Activated gamma-delta T cell treated with anti-CD3 and anti-CD28 coated beads, Interleukin-2, amount 50 U/mL, for 16 hours (primary cell): ENCODE data around the gene TDRKH.

Experiments used
- DNase-seq: peaks from one replicate; pipeline ENCODE4 v3.0.0-alpha.2; 2020; ENCODE audit warnings: low read depth

Gene TDRKH

GRCh38 chr1:151822404-151822803, 32.1 kb upstream of the TDRKH start:
- DNase-seq, result no peak

- no peak for DNase-seq
Measured at GRCh38 chr1:151820940-151821339, 30.6 kb upstream of the TDRKH start.

- no peak for DNase-seq
Measured at GRCh38 chr1:151819976-151820623, 29.8 kb upstream of the TDRKH start.

- no peak for DNase-seq
Measured at GRCh38 chr1:151819227-151819835, 29.0 kb upstream of the TDRKH start.

GRCh38 chr1:151817353-151817730, 27.0 kb upstream of the TDRKH start:
- DNase-seq, result no peak

- DNase-seq, result no peak
Measured at GRCh38 chr1:151816548-151817352, 26.4 kb upstream of the TDRKH start.

- no peak for DNase-seq
Measured at GRCh38 chr1:151815716-151816327, 25.5 kb upstream of the TDRKH start.

- DNase-seq, result no peak
Measured at GRCh38 chr1:151814971-151815545, 24.8 kb upstream of the TDRKH start.

- no peak for DNase-seq
Measured at GRCh38 chr1:151814426-151814825, 24.1 kb upstream of the TDRKH start.

- DNase-seq, result no peak
Measured at GRCh38 chr1:151813271-151813977, 23.1 kb upstream of the TDRKH start.

- no peak for DNase-seq
Measured at GRCh38 chr1:151811181-151811580, 20.9 kb upstream of the TDRKH start.

- no peak for DNase-seq
Measured at GRCh38 chr1:151809985-151810556, 19.8 kb upstream of the TDRKH start.

GRCh38 chr1:151809290-151809984, 19.1 kb upstream of the TDRKH start:
- DNase-seq, result no peak

- no peak for DNase-seq
Measured at GRCh38 chr1:151807766-151808165, 17.5 kb upstream of the TDRKH start.

- DNase-seq, result no peak
Measured at GRCh38 chr1:151807131-151807530, 16.8 kb upstream of the TDRKH start.

GRCh38 chr1:151806170-151806569, 15.9 kb upstream of the TDRKH start:
- no peak for DNase-seq

GRCh38 chr1:151805066-151805820, 14.9 kb upstream of the TDRKH start, which contains the start of gene LINGO4:
Gene LINGO4, minus strand, starts transcription at chr1:151805419. Its CDS starts 2,715 bp downstream, at chr1:151802704.
- DNase-seq, result no peak

- no peak for DNase-seq
Measured at GRCh38 chr1:151803915-151804314, 13.6 kb upstream of the TDRKH start.

GRCh38 chr1:151803164-151803563, 12.9 kb upstream of the TDRKH start:
- no peak for DNase-seq

- DNase-seq, result no peak
Measured at GRCh38 chr1:151802372-151802771, 12.1 kb upstream of the TDRKH start.
